K562 (cell line): ENCODE data around the gene NR2C2AP. TPM values are rescaled to one million over a fixed set of nuclear protein-coding genes. Genes with fewer than 3 reads are reported as not detected.
A peak's percentile ranks its signal among the peaks of the same experiment; 100 is the strongest.

Experiments used
- ATF1 ChIP-seq, 2 experiments: fragments of 450-650 bp in 1 of 2; IDR thresholded peaks; 2 replicates each; pipeline ENCODE4 v1.6.1; 2016; ENCODE audit warnings: missing compliant biosample characterization in 1 of 2, missing genetic modification characterization in 1 of 2
- ATF7 ChIP-seq: fragments of 450-650 bp; IDR thresholded peaks from 2 replicates; pipeline ENCODE4 v1.7.1; 2014; ENCODE audit warnings: mild to moderate bottlenecking, moderate library complexity
- CC2D1A ChIP-seq: fragments of 450-650 bp; IDR thresholded peaks from 2 replicates; pipeline ENCODE4 v1.6.1; 2017; ENCODE audit warnings: mild to moderate bottlenecking
- CCNT2 ChIP-seq: IDR thresholded peaks from 2 replicates; pipeline ENCODE4 v1.6.1; 2011; ENCODE audit warnings: borderline replicate concordance, low read depth, mild to moderate bottlenecking, moderate library complexity, mixed read lengths, low read length; ENCODE audit not compliant: insufficient read length; ENCODE audit errors: extremely low read depth
- CHD2 ChIP-seq: IDR thresholded peaks from 2 replicates; pipeline ENCODE4 v1.6.1; 2011; ENCODE audit warnings: low read depth, low read length
- CREB1 ChIP-seq, 2 experiments: sonication (generic) in 1 of 2; formaldehyde crosslinking in 1 of 2; IDR thresholded peaks; 2 replicates each; pipeline versions ENCODE4 v1.6.1 to v1.8.0; 2012 to 2022; ENCODE audit warnings: inconsistent platforms in 1 of 2, mild to moderate bottlenecking in 1 of 2, missing genetic modification reagents in 1 of 2, moderate library complexity in 1 of 2
- CREM ChIP-seq: IDR thresholded peaks from 2 replicates; pipeline ENCODE4 v1.6.1; 2014; ENCODE audit warnings: antibody characterized with exemption, low read depth
- HMG20B ChIP-seq: fragments of 250-450 bp; sonication (Bioruptor Pico); IDR thresholded peaks from 2 replicates; pipeline ENCODE4 v1.5.0; 2021; ENCODE audit warnings: mild to moderate bottlenecking
- KDM1A ChIP-seq, 2 experiments: fragments of 450-650 bp; IDR thresholded peaks; 2 replicates each; pipeline ENCODE4 v1.6.1; 2016; ENCODE audit warnings: mild to moderate bottlenecking in 2 of 2
- MAZ ChIP-seq, 2 experiments: fragments of 450-650 bp in 1 of 2; sonication (generic) in 1 of 2; formaldehyde crosslinking; IDR thresholded peaks in 1 of 2; conservative IDR thresholded peaks in 1 of 2; 2 replicates each; pipeline versions ENCODE4 v1.4.0 to v1.5.0; 2020; ENCODE audit warnings: mild to moderate bottlenecking in 1 of 2, missing genetic modification reagents in 1 of 2
- MEIS2 ChIP-seq: fragments of 450-650 bp; IDR thresholded peaks from 2 replicates; pipeline ENCODE4 v1.6.1; 2014; ENCODE audit warnings: mild to moderate bottlenecking; ENCODE audit not compliant: partially characterized antibody
- NFIC ChIP-seq: fragments of 450-650 bp; IDR thresholded peaks from 2 replicates; pipeline ENCODE4 v1.6.1; 2017; ENCODE audit warnings: mild to moderate bottlenecking, inconsistent platforms
- POLR2AphosphoS5 ChIP-seq: IDR thresholded peaks from 2 replicates; pipeline ENCODE4 v1.6.1; 2011; ENCODE audit warnings: mild to moderate bottlenecking, low read depth, low read length, moderate library complexity; ENCODE audit not compliant: control insufficient read depth, insufficient read depth
- POLR2B ChIP-seq: fragments of 450-650 bp; IDR thresholded peaks from 2 replicates; pipeline ENCODE4 v1.6.1; 2018; ENCODE audit warnings: low read depth; ENCODE audit not compliant: partially characterized antibody
- SAFB ChIP-seq: fragments of 200-400 bp; formaldehyde crosslinking; IDR thresholded peaks from 2 replicates; pipeline ENCODE4 v1.6.1; 2017; ENCODE audit warnings: low read depth, low read length, borderline replicate concordance
- SMAD4 ChIP-seq: fragments of 250-450 bp; sonication (Bioruptor Pico); conservative IDR thresholded peaks from 2 replicates; pipeline ENCODE4 v1.8.0; 2021; ENCODE audit warnings: inconsistent platforms, mild to moderate bottlenecking, moderate library complexity
- SPI1 ChIP-seq: IDR thresholded peaks from 2 replicates; pipeline ENCODE4 v1.6.1; 2011; ENCODE audit warnings: low read depth, low read length, control low read depth, borderline replicate concordance
- ZFX ChIP-seq: sonication (generic); formaldehyde crosslinking; IDR thresholded peaks from 2 replicates; pipeline ENCODE4 v1.8.0; 2022; ENCODE audit warnings: mild to moderate bottlenecking, missing genetic modification reagents, moderate library complexity
- polyA plus RNA-seq, 8 experiments: library from polyadenylated mRNA; depleted of rRNA in 4 of 8; stranded (reverse) in 5 of 8; unstranded in 3 of 8; fragments of >200 nt; fragmentation: Nextera tagmentation in 2 of 8; fragmentation: Illumina TruSeq in 1 of 8; extraction: Ambion mirVana in 2 of 8; extraction: Trizol in 1 of 8; gene quantifications; 2 replicates each; pipeline versions ENCODE4 v1.2.1 to v1.2.3, GENCODE V29; 2011 to 2014; ENCODE audit warnings: inconsistent platforms in 1 of 8, missing spikeins in 1 of 8
- total RNA-seq, 7 experiments: library from RNA; depleted of rRNA in 6 of 7; stranded (reverse); fragments of >200 nt in 6 of 7; fragmentation: Illumina TruSeq in 2 of 7; extraction: Trizol in 2 of 7; gene quantifications; 2 replicates each; pipeline versions ENCODE4 v1.2.1 to v1.2.3, GENCODE V29; 2011 to 2021; ENCODE audit warnings: low replicate concordance in 1 of 7
- TF ChIP-seq, protein P1 (sequence below): IDR thresholded peaks from 3 replicates; pipeline ENCODE4 v1.6.1; 2011; ENCODE audit warnings: borderline replicate concordance, mild to moderate bottlenecking, moderate library complexity; ENCODE audit not compliant: insufficient read length; ENCODE audit errors: extremely low read depth
- TF ChIP-seq, protein P2 (sequence below): fragments of 450-650 bp; IDR thresholded peaks from one replicate; pipeline ENCODE4 v1.6.1; 2018; ENCODE audit warnings: mild to moderate bottlenecking, moderate library complexity; ENCODE audit not compliant: partially characterized antibody
- TF ChIP-seq, protein P3 (sequence below): sonication (generic); formaldehyde crosslinking; IDR thresholded peaks from 2 replicates; pipeline ENCODE4 v1.8.0; 2022; ENCODE audit warnings: mild to moderate bottlenecking, missing genetic modification reagents

The NR2C2AP gene
- total and polyA plus RNA-seq, 9 of the 15 experiments (the other 6 are each of a cell fraction or from before 2014, with no cell fraction given) = 23.7 to 77.4 (median 32.4) TPM

DNA sequence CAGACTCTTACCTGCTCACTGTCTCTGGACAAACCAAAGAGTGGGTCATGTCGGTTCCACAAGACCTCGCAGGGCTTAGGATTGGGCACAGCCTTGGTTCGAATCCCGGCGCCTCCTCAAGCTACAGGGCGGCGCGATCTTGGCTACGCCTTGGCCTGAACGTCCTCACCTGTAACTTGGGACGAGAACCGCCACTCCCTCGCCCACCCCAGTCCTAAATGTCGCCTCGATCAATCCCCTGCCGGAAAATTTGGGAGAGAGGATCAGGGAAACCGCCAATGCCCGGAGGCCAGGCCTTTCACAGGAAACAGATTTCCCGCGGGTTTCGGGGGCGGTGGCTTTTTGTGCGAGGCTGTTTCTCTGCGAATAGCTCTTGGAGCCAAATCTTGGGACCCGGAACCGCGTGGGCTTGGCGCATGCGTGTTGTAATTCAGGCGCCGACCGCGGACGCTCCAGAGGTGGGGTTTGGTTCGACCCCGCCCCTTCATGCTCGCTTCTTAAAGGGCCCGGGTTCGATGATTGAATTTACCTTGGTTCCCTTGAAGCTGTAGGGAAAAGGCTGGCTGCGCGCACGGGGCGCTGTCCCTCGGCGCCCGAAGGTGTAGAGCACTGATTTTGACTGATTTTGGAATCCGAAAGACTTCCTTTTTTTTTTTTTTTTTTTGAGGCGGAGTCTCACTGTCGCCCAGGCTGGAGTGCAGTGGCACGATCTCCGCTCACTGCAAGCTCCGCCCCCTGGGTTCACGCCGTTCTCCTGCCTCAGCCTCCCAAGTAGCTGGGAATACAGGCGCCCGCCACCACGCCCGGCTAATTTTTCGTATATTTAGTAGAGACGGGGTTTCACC, at the start of gene NR2C2AP (continued):
- peak; percentile 66 for TF ChIP-seq MEIS2
- 0 out of 2 replicates have a peak, but pooled peaks have one; percentile 5 for TF ChIP-seq NFIC
- TF ChIP-seq KDM1A (IDR thresholded peaks at IDR 0.05) = peak; percentile 72 to 79
- peak; percentile 43 for TF ChIP-seq ZFX (CRISPR knock-in tag)
- TF ChIP-seq POLR2AphosphoS5 = peak; percentile 41; the same call in 1 of the 2 replicates
- peak; percentile 41 for TF ChIP-seq CCNT2
- TF ChIP-seq CHD2 = no peak
- peak; percentile 66 for TF ChIP-seq CREB1 (IDR thresholded peaks at IDR 0.05)
- TF ChIP-seq CREB1 (CRISPR knock-in tag; IDR thresholded peaks at IDR 0.05) = no peak
- peak; percentile 42 for TF ChIP-seq POLR2B
- TF ChIP-seq SMAD4 (CRISPR knock-in tag) = 0 out of 2 replicates have a peak, but pooled peaks have one; percentile 49
- TF ChIP-seq MAZ (CRISPR knock-in tag; conservative IDR thresholded peaks at IDR 0.05 in 1 of 2, IDR thresholded peaks at IDR 0.05 in 1 of 2) = 0 out of 4 replicates have a peak, but pooled peaks of 1 of the 2 experiments have one; percentile 49
- peak; percentile 67; the same call in 1 of the 2 replicates for TF ChIP-seq SAFB
- TF ChIP-seq CC2D1A = 0 out of 2 replicates have a peak, but pooled peaks have one; percentile 21
- TF ChIP-seq, protein P1, sequence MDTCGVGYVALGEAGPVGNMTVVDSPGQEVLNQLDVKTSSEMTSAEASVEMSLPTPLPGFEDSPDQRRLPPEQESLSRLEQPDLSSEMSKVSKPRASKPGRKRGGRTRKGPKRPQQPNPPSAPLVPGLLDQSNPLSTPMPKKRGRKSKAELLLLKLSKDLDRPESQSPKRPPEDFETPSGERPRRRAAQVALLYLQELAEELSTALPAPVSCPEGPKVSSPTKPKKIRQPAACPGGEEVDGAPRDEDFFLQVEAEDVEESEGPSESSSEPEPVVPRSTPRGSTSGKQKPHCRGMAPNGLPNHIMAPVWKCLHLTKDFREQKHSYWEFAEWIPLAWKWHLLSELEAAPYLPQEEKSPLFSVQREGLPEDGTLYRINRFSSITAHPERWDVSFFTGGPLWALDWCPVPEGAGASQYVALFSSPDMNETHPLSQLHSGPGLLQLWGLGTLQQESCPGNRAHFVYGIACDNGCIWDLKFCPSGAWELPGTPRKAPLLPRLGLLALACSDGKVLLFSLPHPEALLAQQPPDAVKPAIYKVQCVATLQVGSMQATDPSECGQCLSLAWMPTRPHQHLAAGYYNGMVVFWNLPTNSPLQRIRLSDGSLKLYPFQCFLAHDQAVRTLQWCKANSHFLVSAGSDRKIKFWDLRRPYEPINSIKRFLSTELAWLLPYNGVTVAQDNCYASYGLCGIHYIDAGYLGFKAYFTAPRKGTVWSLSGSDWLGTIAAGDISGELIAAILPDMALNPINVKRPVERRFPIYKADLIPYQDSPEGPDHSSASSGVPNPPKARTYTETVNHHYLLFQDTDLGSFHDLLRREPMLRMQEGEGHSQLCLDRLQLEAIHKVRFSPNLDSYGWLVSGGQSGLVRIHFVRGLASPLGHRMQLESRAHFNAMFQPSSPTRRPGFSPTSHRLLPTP = peak; percentile 71
- peak; percentile 48; the same call in 1 of the 2 replicates for TF ChIP-seq ATF7
- TF ChIP-seq, protein P2, sequence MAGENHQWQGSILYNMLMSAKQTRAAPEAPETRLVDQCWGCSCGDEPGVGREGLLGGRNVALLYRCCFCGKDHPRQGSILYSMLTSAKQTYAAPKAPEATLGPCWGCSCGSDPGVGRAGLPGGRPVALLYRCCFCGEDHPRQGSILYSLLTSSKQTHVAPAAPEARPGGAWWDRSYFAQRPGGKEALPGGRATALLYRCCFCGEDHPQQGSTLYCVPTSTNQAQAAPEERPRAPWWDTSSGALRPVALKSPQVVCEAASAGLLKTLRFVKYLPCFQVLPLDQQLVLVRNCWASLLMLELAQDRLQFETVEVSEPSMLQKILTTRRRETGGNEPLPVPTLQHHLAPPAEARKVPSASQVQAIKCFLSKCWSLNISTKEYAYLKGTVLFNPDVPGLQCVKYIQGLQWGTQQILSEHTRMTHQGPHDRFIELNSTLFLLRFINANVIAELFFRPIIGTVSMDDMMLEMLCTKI = no peak
- no peak for TF ChIP-seq HMG20B (CRISPR knock-in tag)
- TF ChIP-seq, protein P3, sequence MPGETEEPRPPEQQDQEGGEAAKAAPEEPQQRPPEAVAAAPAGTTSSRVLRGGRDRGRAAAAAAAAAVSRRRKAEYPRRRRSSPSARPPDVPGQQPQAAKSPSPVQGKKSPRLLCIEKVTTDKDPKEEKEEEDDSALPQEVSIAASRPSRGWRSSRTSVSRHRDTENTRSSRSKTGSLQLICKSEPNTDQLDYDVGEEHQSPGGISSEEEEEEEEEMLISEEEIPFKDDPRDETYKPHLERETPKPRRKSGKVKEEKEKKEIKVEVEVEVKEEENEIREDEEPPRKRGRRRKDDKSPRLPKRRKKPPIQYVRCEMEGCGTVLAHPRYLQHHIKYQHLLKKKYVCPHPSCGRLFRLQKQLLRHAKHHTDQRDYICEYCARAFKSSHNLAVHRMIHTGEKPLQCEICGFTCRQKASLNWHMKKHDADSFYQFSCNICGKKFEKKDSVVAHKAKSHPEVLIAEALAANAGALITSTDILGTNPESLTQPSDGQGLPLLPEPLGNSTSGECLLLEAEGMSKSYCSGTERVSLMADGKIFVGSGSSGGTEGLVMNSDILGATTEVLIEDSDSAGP = peak; percentile 96
- no peak for TF ChIP-seq ATF1 (CRISPR knock-in tag; IDR thresholded peaks at IDR 0.05)
- TF ChIP-seq ATF1 (tag; IDR thresholded peaks at IDR 0.05) = peak; percentile 59
- peak; percentile 62; the same call in 1 of the 2 replicates for TF ChIP-seq CREM
- TF ChIP-seq SPI1 = peak; percentile 60; the same call in 1 of the 2 replicates
